Stimulated activated CD4-positive, alpha-beta T cell treated with anti-CD3 and anti-CD28 coated beads, TNF-alpha, amount 100 ng/mL, for 24 hours (primary cell): Measurements from ENCODE around the gene DDIT4L.
"Not testable (repeated sequence)": the region's sequence is repeated elsewhere in the genome, so short reads cannot be mapped to it uniquely, and the experiment has no call there.

Source experiments
- DNase-seq, 3 experiments: peaks; one replicate each; pipeline ENCODE4 v3.0.0-alpha.2; 2020; ENCODE audit warnings: low read depth in 3 of 3

Gene DDIT4L, protein sequence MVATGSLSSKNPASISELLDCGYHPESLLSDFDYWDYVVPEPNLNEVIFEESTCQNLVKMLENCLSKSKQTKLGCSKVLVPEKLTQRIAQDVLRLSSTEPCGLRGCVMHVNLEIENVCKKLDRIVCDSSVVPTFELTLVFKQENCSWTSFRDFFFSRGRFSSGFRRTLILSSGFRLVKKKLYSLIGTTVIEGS

DNA sequence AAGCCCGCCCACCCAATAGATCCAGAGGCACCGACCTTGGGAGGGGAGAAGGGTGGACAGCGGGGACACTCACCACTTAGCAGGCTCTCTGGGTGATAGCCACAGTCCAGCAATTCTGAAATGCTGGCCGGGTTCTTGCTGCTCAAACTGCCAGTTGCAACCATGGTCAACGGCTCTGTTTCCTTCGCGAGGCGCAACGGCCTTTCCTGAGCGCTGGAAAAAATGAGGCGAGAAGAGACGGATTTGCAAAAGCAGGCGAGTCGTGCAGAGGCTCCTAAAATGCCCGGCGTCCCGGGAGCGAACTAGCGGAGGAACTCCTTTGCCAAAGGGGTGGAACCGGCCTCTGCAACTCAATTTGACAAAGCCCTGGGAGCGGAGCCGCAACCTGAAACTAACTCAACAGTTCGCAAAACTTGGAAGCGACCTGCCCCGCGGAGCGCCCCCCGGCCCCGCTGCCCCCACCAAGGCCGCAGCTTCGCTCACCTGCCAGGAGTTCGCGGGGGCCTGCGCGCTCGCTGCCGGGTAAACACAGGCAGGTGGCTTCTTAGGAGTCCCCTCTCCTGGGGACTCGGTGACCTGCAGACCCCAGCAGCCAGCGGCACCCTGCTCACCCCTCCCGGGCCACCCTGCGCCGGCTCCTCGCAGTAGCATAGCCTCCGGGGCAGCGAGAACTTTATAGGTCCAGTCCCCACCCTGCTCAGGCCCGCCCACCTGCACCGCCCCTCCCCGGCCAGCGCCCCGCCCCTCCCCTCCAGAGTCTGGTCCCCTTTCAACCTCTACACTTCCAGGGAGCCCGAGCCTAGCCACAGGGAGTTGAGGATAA is at the start of gene DDIT4L:
Gene DDIT4L, minus strand, starts transcription at position 649 of the 823 bp plus-strand sequence. Its CDS starts 485 bp downstream, at position 164.
- DNase-seq: peak in 1 of 3 experiments; percentile 6

DNA sequence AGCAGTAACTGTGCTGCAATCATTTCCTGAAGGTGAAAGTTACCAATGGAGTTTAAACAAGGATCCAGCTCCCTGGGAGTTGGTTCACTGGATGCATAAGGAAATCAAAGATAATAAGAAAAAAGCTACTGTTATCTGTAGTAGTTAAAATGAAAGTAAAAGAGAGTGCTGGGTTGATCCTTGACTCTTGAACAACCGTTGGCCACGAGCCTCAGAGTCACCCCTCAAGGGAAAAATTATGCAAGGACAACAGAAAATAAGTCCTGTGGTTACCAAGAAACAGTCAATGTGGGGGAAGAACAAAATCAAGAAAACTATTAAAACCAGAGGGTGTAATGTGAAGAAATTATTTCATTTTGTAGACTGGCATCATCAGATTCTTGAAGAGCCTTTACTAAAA is 49.7 kb upstream of the DDIT4L start:
- DNase-seq: no peak

DNA sequence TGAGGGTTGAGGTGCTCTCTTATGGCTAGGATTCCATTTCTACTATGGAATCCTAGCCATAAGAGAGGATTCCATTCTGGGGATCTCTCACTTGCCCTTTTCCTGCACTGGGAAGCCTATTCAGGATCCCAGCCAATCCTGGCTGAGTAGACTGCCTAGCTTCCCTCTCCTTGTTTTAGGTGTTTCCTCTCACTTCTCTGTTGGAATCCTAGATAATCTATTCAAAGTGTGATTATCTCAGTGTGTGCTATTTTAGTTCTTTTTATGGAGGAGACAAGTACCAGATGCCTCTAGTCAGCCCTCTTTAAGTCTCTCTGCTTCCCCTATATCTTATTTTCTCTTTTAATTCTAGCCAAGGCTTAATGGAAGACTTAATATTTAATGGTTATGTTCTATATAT is 34.5 kb upstream of the DDIT4L start:
- DNase-seq: no peak

DNA sequence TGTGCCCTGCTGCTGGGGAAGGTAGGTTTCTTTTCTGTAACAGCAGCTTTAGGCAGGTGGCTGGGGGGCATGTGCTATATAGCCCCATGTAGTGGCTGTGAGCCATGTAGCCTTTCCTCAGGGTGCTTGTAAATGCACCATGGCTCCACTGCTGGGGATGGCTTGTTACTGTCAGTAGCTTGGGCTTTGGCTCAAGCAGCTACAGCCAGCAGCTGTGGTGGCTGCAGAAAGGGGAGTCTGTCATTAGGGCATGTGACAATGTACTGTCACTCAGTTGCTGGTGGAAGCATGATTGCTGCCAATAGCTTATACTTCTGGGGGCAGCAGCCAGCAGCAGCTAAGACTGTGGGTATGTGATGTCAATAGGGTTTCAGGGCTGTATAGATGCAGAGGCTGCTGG is 33.9 kb upstream of the DDIT4L start:
- DNase-seq: no peak

DNA sequence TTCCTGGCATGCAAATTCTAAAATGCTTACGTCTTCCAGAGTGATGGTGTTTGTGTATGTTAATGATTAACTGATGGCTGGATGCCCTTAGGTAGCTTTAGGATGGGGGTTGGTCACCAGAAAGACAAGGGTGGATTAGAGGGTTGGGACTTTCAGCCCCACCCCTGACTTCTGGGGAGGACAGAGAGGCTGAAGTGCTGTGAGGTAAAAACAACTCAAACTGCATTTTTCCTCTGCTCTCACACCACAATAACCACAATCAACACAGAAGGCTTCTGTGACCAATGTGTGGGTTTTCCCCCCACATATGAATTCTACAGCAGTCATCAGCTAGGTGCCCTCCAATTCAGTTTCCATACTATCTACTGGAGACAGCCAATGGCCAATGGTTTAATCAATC is 18.7 kb upstream of the DDIT4L start:
- no peak for DNase-seq

DNA sequence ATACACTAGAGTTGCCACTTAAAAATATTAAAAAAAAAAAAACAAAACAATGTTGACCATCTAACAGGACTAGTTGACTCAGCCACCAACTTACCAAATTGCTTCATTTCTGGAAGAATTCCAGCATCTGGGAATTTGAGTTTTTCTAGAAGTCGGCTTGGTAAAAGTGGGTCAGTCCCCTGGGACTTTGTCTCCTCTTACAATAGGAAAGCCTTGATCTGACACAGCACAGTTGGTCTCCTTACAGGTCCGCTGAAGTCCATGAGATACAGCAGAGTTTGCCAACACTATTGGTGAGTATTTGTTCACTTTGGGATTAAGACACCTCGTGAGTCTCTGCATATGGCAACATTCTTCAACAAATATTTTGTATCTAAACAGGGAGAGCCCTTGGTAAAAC is 18.2 kb upstream of the DDIT4L start:
- DNase-seq: no peak

DNA sequence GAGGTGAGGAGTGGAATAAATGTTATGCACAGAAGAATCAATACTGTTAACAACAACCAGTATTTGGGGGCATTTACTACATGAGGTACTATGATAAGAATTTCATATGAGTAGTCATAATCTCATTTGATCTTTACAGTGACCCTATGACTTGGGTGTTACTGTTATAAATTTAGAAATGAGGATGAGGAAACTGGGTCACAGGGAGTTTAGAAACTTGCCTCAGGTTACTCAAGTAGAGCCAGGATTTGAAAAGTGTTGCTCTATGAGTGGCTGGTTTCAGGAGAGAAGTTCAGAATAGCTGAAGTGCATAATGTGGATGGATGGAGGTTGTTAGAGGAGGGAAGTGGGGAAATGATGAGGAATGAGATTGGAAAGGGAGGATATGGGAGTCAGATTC is 16.6 kb upstream of the DDIT4L start:
- no peak for DNase-seq

DNA sequence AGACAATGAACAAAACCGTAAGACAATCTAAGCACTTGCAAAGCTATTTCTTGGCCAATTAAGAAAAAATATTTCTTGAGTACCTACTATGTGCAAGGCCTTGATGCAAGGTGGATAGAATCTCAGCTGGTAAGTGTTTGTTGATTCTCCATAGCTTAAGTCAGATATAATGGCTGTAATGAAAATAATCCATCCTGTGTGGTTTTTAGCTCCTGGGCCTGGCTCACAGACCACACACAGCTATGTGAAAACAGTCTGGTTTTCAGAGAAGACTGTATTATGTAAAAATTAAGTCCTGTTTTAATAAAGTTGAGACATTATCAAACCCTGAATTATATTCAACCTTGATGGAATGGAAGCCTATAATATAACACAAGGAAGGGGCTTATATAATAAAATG is 7.8 kb upstream of the DDIT4L start:
- no peak for DNase-seq

DNA sequence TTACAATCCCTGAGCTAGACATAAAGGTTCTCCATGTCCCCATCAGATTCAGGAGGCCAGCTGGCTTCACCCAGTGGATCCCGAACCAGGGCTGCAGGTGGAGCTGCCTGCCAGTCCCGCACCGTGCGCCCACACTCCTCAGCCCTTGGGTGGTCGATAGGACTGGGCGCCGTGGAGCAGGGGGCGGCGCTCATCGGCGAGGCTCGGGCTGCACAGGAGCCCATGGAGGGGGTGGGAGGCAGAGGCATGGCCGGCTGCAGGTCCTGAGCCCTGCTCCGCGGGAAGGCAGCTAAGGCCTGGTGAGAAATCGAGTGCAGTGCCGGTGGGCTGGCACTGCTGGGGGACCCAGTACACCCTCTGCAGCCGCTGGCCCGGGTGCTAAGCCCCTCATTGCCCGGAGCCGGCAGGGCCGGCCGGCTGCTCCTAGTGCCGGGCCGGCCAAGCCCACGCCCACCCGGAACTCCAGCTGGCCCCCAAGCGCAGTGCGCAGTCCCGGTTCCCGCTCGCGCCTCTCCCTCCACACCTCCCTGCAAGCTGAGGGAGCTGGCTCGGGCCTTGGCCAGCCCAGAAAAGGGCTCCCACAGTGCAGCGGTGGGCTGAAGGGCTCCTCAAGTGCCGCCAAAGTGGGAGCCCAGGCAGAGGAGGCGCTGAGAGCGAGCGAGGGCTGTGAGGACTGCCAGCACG is 6.3 kb upstream of the DDIT4L start:
- not testable (repeated sequence) for DNase-seq

DNA sequence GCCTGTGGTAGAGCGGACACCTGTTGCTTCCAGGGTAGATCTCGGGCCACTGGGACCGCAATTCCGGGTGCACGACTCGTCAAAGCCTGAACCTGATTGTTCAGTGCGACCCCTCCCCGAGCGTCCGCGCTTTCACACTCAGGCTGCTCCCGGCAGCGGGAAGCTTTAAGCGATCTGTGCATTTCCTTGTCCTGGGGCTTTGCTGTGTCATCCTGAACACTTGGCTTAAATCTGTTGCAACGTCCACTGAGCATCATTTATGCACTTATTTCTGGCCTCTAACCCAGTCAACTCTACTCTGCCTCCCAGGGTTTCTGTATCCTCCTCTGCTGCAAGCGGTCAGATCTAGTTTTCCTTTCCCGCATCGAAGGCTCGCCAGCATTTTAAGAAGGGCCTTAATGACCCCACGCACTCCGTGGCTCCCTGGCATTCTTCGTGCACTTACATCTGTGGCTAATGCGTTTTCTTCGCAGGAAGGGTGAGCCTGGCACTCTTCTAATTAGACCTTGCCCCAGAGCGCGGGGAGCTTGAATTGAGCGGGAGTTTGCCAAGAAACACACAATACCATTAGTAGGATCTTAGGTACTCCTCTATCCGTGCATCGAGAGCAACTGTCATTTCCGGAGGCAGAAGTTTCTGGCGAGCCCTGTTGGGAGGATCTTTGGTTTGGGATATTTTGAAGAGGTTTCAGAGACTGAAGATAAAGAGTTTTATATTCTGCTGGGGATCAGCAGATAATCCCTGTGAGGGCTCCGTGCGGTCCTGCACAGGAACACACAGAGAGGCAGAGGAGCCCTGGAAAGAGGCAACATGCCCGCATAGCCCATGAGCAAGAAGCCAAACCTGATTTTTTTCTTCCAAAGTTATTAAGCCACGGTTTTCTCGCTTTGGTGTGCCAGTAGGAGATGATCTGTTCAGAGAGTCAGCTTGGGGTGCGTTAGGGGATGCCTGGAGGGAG is 654 bp upstream of the DDIT4L start:
- DNase-seq: no peak

DNA sequence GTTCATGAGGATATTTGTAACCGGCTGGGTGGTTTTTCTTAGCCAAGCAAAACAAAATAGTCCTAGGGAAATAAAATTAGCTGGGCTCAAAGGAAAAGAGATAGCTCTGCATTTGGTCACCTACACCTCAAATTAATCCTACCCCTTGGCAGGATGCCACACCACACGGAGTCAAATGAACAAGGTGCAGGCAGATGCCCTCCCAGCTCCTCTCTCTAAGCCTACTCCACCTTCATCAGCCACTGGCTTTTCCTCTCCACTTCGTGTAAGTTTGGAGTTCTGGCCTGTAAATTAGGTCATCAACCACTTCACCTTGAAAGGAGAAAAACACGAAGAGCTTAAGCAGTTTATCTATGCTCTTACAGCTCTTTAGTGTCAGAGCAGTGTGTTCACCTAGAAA is 1.4 kb downstream of the DDIT4L start:
- DNase-seq: no peak

DNA sequence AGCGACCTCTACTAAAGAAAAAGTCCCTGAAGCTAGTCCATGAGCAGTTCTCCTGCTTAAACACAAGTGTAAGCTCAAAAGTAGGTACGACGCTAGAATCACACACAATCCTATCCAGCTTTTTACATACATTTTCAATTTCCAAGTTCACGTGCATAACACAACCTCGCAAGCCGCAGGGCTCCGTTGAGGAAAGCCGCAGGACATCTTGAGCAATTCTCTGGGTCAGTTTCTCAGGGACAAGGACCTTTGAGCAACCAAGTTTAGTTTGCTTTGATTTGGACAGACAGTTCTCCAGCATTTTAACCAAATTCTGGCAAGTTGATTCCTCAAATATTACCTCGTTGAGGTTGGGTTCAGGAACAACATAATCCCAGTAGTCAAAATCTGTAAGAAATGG is 2.5 kb downstream of the DDIT4L start:
- no peak for DNase-seq

DNA sequence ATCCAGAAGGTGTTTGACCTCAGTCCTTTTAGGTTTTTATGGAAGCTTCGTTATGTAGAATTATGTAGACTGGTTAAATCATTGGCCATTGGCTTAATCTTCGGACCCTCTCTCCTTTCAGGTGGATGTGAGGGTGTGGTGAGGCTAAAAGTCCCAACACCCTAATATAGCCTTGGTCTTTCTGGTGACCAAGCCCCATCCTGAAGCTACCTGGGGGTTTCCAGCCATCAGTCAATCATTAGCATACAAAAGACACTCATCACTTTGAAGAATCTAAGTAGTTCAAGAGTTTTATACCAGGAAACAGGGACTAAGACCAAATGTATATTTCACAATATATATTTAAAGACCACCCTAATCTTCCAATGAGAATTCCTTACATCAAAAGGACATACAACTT is 5.5 kb downstream of the DDIT4L start:
- no peak for DNase-seq

DNA sequence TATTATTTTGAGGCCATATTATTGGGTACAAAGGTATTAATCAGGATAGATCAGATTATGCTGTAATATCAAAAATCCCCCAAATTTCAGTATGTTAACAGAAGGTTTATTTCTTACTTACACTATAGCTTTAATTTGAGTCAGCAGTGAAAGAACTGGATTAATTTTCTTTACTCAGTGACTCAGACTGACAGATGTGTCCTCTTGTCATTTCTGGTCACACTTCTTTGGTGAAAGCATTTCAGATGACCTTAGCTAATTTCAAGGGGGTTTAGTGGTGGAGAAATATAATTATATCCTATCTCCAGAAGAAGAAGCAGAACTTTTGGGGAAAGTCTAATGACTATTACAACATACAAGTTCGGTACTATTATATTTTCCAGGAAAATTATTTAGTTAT is 12.4 kb downstream of the DDIT4L start:
- no peak for DNase-seq

DNA sequence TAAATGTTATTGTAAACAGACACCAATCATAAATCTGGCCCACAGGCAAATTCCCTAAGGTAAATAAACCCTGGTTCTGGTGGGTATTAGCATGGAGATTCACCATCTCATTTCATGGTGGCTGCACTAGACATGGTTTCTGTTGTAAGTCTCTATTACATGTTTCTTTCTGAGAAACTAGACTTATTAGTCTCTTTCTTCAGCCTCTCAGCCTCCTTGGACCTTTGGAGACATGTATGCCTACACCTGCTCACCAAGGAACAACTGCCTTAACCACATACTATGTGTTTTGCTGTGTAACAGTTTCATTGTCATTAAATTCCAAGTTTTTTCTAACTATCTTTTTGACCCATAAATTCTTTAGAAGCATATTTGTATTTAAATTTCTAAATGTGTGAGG is 13.1 kb downstream of the DDIT4L start:
- no peak for DNase-seq

DNA sequence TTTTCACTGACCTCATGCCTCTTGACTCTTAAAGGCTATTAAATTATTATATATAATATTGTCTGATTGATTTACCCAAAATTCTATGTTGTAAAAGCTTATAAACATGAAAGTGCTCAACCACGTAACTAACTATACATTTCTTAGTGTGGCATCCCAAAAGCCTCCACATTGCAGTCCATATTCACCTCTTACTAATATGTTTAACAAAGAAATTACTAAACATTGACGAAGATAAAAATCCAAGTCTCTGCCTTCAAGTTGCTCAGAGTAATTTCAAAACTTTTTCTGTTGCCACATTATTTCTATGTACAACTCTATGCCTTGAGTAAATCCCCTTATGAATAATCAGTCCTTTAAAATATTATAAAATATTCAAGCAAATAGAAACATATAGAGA is 14.4 kb downstream of the DDIT4L start:
- DNase-seq: no peak

DNA sequence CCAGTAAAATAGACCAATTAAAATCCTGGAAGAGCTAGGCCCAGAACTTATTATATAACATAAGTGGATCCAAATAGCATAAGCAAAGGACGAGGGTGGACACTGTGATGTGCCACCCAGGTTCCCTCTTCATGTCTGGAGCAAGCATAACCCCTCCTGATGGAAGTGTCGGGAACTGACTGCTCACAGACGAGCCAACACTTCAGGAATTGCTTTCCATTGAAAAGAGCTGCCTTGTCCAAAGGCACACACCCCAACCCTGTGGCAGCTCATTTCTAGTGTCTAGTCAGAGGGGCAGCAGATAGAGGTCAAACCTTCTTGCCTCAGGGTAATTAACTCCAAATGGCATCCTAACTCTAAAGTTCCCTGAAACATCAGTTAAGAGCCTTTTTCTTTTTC is 15.3 kb downstream of the DDIT4L start:
- no peak for DNase-seq

DNA sequence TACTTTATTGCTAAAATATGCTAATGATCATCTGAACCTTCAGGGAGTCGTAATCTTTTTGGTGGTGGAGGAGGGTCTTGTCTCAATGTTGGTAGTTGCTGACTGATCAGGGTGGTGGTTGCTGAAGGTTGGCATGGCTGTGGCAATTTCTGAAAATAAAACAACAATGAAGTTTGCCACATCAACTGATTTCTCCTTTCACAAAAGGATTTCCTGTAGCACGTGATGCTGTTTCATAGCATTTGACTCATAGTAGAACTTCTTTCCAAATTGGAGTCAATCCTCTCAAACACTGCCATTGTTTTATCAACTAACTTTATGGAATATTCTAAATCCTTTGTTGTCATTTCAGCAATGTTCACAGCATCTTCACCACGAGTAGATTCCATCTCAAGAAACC is 19.3 kb downstream of the DDIT4L start:
- DNase-seq: no peak

DNA sequence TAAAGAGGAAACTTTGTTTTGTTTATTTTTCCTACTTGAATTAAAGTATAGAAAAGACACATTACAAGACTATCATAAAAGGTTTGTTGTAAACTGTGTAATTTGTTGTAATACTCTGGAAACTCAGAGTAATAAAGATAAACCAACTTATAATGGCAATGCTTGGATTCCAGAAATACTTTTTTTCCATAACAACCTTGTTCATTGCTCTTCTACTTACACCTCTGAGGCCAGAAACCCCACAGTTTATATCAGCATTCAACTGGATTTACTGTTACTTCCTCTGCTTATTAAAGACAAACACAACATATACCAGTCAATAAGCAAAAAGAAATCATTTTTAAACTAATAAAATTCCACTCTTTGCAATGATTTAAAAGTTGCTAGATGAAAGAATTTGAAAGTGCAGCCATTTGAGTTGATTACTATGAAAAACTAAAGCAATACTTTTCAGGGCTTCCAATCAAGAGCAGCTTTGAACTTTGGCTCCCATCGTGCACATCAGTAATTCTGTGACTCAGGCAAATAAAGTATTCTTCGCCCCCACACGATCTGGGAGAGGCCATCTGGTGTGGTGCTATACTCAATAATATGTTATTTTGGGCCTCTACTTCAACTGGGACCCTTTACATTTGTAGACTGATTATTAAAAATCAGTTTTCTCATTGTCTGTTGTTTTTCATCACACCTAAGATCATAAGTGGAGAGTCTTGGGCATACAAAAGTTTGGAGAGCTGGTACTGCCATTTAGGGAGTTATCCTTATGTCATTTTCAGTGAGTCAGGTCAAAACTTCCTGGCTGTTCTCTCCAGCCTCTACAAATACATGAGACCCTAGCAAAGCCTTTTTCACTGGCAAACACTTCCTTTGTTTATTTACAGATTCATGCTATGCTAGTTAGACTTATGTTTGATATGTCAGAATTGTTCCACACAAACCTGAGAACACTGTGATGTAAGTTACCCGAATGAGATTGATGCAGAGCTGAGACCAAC is 20.5 kb downstream of the DDIT4L start:
- DNase-seq: no peak

DNA sequence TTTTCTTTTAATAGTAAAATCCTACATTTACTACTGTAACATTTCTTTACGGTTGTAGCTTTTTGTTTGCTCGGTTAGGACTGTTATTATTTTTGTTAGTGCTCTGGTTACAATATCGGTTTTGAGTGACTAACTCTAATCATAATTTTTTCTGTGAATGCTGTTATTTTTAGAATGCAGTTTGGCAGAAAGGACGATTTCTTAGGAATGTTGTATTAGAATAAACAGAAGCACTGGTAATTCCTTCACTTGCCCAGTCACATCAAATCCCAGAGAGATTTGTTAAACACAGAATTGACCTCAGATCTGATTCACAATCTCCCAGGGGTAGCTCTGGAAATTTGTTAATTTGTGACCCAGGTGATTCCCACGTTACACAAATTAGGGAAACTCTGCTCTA is 21.7 kb downstream of the DDIT4L start:
- no peak for DNase-seq
